GM12891 (cell line): ENCODE results near the gene MAP2K7.
"Not testable (repeated sequence)": the region's sequence is repeated elsewhere in the genome, so short reads cannot be mapped to it uniquely, and the experiment has no call there.

Source experiments
- DNase-seq: peaks from one replicate; pipeline ENCODE4 v3.0.0; 2011; ENCODE audit warnings: low spot score; ENCODE audit not compliant: insufficient read length
- FAIRE-seq: peaks from 2 replicates; lab custom pipeline; 2011; peaks lifted over from hg19 to GRCh38; lab: Jason Lieb, UNC
- PAX5 ChIP-seq: IDR thresholded peaks from 2 replicates; pipeline ENCODE4 v1.6.1; 2011; ENCODE audit warnings: low read length, moderate library complexity, mild to moderate bottlenecking; ENCODE audit not compliant: insufficient read depth, severe bottlenecking
- POLR2A ChIP-seq: IDR thresholded peaks from 2 replicates; pipeline ENCODE4 v1.6.1; 2011; ENCODE audit warnings: low read depth, low read length, control low read depth
- POLR2AphosphoS5 ChIP-seq: IDR thresholded peaks from 2 replicates; pipeline ENCODE4 v1.6.1; 2011; ENCODE audit warnings: low read depth, low read length, control low read depth
- POU2F2 ChIP-seq: IDR thresholded peaks from 2 replicates; pipeline ENCODE4 v1.6.1; 2011; ENCODE audit warnings: low read depth, mild to moderate bottlenecking, control low read depth, low read length, moderate library complexity
- SPI1 ChIP-seq: IDR thresholded peaks from 2 replicates; pipeline ENCODE4 v1.6.1; 2011; ENCODE audit warnings: low read depth, low read length, control low read depth
- TAF1 ChIP-seq: IDR thresholded peaks from 2 replicates; pipeline ENCODE4 v1.6.1; 2011; ENCODE audit warnings: low read depth, low read length, control low read depth

Gene MAP2K7

GRCh38 chr19:7914099-7914498, 10.4 kb downstream of the MAP2K7 start:
- TF ChIP-seq POU2F2 (no peak), TAF1 (no peak), POLR2AphosphoS5 (no peak), PAX5 (no peak), POLR2A (no peak), SPI1 (no peak)
- DNase-seq: no peak
- FAIRE-seq: no peak

GRCh38 chr19:7914598-7915045, 10.9 kb downstream of the MAP2K7 start, which contains the start of gene TGFBR3L:
Gene TGFBR3L (plus strand): TSS chr19:7914830.
- TF ChIP-seq SPI1: no peak
- TF ChIP-seq POU2F2: no peak
- peak; percentile 63; the same call in 1 of the 2 replicates for TF ChIP-seq POLR2AphosphoS5

DNA sequence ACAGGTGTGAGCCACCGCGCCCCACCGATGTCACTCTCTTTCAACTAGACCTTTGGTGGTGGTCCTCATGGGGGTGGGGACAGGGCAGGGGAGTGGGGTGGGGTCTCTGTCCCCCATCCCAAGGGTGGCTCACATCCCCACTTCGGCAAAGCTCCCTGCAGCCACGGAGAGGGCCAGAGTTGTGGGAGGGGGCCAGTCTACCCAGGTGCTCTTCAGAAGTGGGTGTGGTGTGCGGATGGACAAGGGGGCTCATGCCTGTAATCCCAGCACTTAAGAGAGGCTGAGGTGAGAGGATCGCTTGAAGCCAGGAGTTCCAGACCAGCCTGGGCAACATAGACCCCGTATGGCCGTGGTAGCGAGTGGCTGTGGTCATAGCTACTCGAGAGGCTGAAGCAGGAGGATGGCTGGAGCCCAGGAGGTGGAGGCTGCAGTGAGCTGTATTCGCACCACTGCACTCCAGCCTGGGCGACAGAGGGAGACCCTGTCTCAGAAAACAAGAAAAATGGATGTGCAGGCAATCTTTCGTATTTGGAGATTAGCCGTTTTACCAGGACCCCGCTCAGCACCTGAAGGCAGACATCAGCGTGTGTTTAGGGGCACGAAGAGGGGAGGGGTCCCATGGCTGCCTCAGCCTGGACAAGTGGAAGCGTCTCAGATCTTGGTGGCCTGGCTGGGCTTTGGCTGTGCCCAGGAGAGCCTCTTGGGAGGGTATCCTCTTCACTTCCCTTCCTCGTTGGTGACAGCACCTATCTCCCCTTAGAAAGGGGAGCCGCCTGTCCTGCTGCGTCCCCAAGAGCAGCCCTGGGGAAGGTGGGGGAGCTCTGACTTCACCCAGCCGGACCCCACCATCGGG, 11.8 kb downstream of the MAP2K7 start:
- FAIRE-seq (no peak), DNase-seq (no peak)
- TF ChIP-seq POLR2A (no peak; the same call in 1 of the 2 replicates), PAX5 (no peak), TAF1 (no peak), SPI1 (no peak), POU2F2 (no peak), POLR2AphosphoS5 (no peak)

More at GRCh38 chr19:7914598-7915045, 10.9 kb downstream of the MAP2K7 start, which contains the start of gene TGFBR3L:
- no peak for DNase-seq
- no peak for FAIRE-seq

- TF ChIP-seq TAF1 (no peak), PAX5 (no peak), POLR2A (no peak), SPI1 (no peak), POU2F2 (no peak)
- FAIRE-seq: peak; percentile 72
- no peak for DNase-seq
These were observed 12.7 kb downstream of the MAP2K7 start for GRCh38 chr19:7916103-7916954.

- FAIRE-seq: no peak
- DNase-seq: no peak
- no peak for TF ChIP-seq TAF1
- TF ChIP-seq SPI1: no peak
- no peak for TF ChIP-seq POLR2AphosphoS5
- TF ChIP-seq PAX5: no peak
- TF ChIP-seq POU2F2: no peak
- no peak for TF ChIP-seq POLR2A
These were observed 13.2 kb downstream of the MAP2K7 start for GRCh38 chr19:7916955-7917266.

- TF ChIP-seq POLR2AphosphoS5: no peak
- TF ChIP-seq PAX5: no peak
- no peak for TF ChIP-seq TAF1
- no peak for TF ChIP-seq SPI1
- no peak for TF ChIP-seq POU2F2
- TF ChIP-seq POLR2A: no peak
- peak; percentile 58 for FAIRE-seq
- peak; percentile 78 for DNase-seq
These were observed 13.8 kb downstream of the MAP2K7 start for GRCh38 chr19:7917267-7918061.

GRCh38 chr19:7918062-7918614, 14.5 kb downstream of the MAP2K7 start:
- FAIRE-seq, DNase-seq: not testable (repeated sequence)

- TF ChIP-seq POU2F2 (no peak), PAX5 (no peak), TAF1 (no peak), POLR2A (no peak), SPI1 (no peak), POLR2AphosphoS5 (no peak)
- FAIRE-seq (no peak), DNase-seq (no peak)
These were observed 15.1 kb downstream of the MAP2K7 start for GRCh38 chr19:7918615-7919421.
